ENCODE data around the gene KPNA2.
"Not testable (repeated sequence)": the region's sequence is repeated elsewhere in the genome, so short reads cannot be mapped to it uniquely, and the experiment has no call there.

KPNA2 gene

GRCh38 chr17:68035523-68036303 lies at the start of gene KPNA2:
KPNA2 (plus strand) TSS chr17:68035735; CDS start chr17:68037133, 1,398 bp downstream.
- DNase-seq = peak; percentile 99

- DNase-seq = peak; percentile 86
Measured at GRCh38 chr17:67990909-67991308, 44.6 kb upstream of the KPNA2 start.

GRCh38 chr17:67992548-67993152 lies 42.9 kb upstream of the KPNA2 start:
- DNase-seq = peak; percentile 63

GRCh38 chr17:67993153-67993997 lies 42.2 kb upstream of the KPNA2 start:
- DNase-seq = peak; percentile 73

- peak; percentile 58 for DNase-seq
Measured at GRCh38 chr17:67993998-67994361, 41.6 kb upstream of the KPNA2 start.

GRCh38 chr17:67994817-67995569 lies 40.5 kb upstream of the KPNA2 start:
- DNase-seq = peak; percentile 60

GRCh38 chr17:67995570-67996263 lies 39.8 kb upstream of the KPNA2 start:
- no peak for DNase-seq

GRCh38 chr17:67996301-67997171 lies 39.0 kb upstream of the KPNA2 start, which contains the start of gene C17orf58:
C17orf58 (minus strand) TSS chr17:67996469; CDS start chr17:67996198, 271 bp downstream.
- DNase-seq = not testable (repeated sequence)

GRCh38 chr17:67998466-67998865 lies 37.1 kb upstream of the KPNA2 start:
- no peak for DNase-seq

- DNase-seq = no peak
Measured at GRCh38 chr17:67999291-67999911, 36.1 kb upstream of the KPNA2 start.

- DNase-seq = no peak
Measured at GRCh38 chr17:68004201-68004600, 31.3 kb upstream of the KPNA2 start.

GRCh38 chr17:68006797-68007196 lies 28.7 kb upstream of the KPNA2 start:
- DNase-seq = no peak

GRCh38 chr17:68011199-68011665 lies 24.3 kb upstream of the KPNA2 start:
- DNase-seq = peak; percentile 32

- DNase-seq = no peak
Measured at GRCh38 chr17:68013385-68013784, 22.1 kb upstream of the KPNA2 start.

- DNase-seq = no peak
Measured at GRCh38 chr17:68015081-68015723, 20.3 kb upstream of the KPNA2 start.

- DNase-seq = no peak
Measured at GRCh38 chr17:68016838-68017237, 18.7 kb upstream of the KPNA2 start.

- not testable (repeated sequence) for DNase-seq
Measured at GRCh38 chr17:68018493-68018892, 17.0 kb upstream of the KPNA2 start.

GRCh38 chr17:68019336-68019674 lies 16.2 kb upstream of the KPNA2 start:
- DNase-seq = no peak

- DNase-seq = peak; percentile 96
Measured at GRCh38 chr17:68019675-68020408, 15.7 kb upstream of the KPNA2 start.

Measured in NCI-H1092 treated with DMSO at 0.1 percent for 48 hours (cell line).